Endometrial microvascular endothelial cells (primary cell): ENCODE data around the gene RPS6KA2. TPM values are rescaled to one million over a fixed set of nuclear protein-coding genes. Genes with fewer than 3 reads are reported as not detected.

Experiments
- in situ Hi-C: cut with HindIII; loops from 2 replicates; pipeline ENCODE4 v1.10.0; 2017; ENCODE audit warnings: low sequenced_read_pairs, low pct_unique_long_range_greater_than_20kb; ENCODE audit errors: inconsistent ontology term
- total RNA-seq: library from RNA; depleted of rRNA; stranded (reverse); fragments of >200 nt; gene quantifications from one replicate; pipeline ENCODE4 v1.2.3, GENCODE V29; 2015; ENCODE audit errors: inconsistent ontology term

Gene RPS6KA2
- total RNA-seq, 1 donor from 2014 or later: 35.5 TPM

DNA sequence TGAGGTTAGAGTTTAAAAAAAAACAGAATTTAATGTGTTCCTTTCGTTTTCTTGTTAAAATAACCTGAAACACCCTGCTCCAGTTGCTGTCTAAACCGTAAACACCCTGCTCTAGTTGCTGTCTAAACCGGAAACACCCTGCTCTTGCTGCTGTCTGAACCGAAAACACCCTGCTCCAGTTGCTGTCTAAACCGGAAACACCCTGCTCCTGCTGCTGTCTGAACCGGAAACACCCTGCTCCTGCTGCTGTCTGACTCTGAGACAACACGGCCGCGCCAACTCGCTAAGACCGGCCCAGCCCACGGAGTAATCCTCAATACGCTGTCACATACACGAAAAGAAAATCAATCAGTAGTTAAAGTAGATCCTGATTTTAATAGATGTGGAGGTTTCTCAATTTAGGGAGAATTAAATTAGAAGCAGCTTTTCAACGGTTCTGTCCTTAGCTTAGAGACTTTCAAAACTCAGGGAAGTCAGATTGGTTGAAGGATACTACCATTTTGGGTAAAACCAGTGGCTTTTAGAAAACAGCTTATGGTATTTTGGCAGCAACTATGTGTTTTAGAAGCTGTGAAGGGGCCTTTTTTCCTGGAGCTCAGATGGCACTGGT lies 138.9 kb downstream of the RPS6KA2 start:
- in situ Hi-C loops: no loop called here

- in situ Hi-C loops: no loop called here
Observed at GRCh38 chr6:166487148-166487547, 139.9 kb downstream of the RPS6KA2 start.

DNA sequence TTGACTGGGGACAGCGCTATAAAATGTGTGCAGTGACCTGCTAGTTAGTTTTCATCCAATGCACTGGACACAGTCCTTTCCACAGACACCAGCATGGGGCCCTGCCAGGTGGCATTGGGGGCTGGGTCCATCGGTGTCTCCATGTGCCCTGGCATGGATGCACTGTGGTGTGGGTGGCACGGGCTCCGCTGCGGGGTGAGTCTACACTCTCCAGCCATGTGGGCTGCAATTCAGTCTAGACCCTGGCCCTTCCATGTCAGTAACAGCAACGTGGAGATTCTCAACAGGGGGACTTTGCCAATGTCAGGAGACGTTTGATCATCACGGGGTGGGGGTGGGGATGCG lies 140.5 kb downstream of the RPS6KA2 start:
- in situ Hi-C loops: no loop called here

DNA sequence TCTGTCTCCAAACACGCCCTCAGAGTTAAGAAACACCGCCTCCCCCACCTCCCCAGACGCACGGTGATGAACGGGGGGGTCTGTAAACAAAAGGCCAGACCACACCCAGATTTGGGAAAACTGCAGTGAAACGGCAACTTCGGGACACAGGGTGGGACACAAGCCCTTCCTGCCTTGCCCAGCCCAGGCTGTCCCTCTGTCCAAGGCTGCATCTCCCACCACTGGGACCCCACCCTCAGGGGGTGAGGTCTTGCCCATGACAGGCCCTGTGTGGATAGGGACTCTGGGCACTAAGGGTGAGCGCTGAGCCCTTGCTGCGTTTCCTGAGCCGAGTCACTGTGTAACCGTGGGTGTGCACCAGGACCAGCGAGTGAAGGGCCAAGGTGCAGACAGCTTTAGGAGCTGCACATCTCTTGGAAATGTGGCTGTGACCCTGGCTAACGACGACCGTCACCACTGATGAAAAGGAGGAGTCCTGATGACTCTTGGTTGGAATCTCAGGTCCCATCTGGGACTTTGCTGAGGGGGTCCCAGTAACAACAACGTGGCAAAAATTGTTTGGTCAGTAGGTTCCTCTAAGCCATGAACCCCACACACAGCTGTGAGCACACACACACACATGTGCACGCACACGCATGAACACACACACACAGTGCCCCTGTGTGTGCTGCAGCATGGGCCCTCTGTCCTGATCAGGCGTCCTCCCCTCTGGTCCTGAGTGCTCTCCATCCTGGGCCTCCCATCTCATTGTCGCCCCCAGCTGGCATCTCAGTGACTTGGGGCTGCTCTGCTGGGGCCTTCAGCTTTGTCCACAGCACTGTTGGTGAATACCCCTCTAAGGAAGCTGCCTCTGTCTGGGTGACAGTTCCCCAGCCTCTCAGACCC lies 141.2 kb downstream of the RPS6KA2 start:
- in situ Hi-C loops: no loop called here

- in situ Hi-C loops: no loop called here
Observed at GRCh38 chr6:166484863-166485262, 142.2 kb downstream of the RPS6KA2 start.

DNA sequence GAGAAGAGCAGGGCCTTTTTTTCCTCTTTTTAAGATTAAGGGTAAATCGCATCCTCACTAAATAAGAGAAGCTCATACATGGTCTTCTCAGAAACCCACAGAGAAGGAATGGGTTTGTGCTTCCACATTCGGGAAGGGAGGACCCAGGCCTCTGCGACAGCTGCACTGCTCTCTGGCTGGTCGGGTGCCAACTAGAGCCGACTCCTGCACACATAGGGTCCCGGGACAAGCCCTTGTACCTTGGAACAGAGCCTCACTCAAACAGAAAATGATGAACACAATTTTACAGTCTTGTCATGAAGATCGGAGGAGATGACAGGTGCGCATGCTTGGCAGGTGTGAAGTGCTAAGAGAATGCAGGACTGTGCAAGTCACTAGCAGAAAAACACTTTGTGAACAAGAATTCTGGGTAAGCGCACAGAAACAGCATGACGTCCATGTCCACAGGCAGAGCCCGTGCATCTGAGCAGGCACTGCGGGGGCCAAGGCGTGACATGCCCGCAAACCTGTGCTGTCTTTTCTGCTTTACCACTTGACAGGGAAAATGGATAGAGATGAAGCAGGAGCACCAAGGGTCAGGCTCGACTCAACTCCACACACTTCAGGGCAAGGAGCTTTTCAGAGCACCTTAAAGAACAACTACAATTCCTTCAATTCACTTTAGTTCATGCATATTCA lies 143.3 kb downstream of the RPS6KA2 start:
- in situ Hi-C loops: no loop called here

DNA sequence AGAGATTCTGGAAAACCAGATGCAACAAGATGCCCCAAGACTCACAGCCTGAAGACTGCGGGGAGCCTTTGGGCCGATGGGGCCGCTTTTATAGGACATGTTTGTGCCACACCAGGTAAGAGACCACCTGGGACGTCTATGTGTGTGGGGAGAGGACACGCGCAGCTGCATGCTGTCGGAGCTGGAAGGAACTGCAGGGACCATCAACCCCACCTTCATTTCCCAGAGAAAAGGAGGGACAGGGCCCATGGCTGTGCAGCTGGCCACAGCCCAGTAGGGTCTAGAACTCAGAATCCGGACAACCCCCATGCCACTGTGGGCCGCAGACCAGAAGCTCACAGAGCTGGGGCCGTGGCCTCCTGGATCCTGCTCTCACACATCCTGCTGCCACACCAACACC lies 144.0 kb downstream of the RPS6KA2 start:
- in situ Hi-C loops: no loop called here

GRCh38 chr6:166478782-166479592 lies 148.1 kb downstream of the RPS6KA2 start:
- in situ Hi-C loops: no loop called here

DNA sequence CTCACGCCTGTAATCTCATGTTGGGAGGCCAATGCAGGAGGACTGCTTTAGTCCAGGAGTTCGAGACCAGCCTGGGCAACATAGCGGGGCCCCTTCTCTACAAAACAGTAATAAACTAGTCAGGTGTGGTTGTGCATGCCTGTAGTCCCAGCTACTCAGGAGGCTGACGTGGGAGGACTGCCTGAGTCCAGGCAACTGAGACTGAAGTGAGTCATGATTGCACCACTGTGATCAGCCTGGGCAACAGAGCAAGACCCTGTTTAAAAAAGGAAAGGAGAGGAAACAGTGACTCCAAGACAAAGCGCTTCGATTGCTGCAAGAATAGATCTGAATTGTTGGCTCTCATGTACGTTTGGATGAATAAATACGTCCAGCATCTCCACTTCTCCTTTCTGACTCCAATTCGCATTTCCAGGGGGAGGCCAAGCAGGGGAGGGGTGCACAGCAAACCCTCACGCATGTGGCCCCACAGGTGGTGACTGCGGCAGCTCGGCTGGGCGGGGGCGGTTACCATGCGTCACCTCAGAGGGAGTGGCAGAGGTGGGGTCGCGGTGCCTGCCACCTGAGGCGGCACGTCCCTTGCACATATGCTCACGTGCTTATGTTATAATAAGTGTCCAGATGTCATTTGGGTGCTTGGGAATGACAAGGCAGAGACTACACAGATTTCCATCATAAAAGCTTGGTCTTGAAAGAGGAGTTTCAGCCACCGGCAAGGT lies 149.2 kb downstream of the RPS6KA2 start:
- in situ Hi-C loops: no loop called here

GRCh38 chr6:166476634-166477215 lies 150.3 kb downstream of the RPS6KA2 start:
- in situ Hi-C loops: no loop called here

DNA sequence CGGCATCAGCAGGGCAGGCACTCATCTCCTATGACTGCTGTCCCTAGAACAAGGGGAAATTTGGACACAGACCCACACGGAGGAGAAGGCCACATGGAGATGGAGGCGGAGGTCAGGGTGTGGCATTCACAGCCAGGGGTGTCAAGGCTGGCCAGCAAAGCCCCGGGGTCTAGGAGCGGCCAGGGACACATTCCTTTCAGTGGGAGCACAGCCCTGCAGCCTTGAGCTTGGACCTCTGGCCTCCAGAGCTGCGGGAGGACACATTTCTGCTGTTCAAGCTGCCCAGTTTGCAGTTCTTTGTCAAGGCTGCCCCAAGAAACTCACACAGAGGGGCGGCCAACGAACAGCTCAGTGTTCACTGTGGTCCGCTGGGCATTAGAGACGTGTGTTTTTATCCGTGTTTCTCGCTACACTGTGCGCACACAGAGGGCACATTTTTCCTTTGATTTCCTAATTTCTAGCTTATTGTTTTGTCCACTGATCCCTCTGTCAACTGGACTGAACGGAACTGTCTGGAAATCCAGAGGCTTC lies 150.9 kb downstream of the RPS6KA2 start:
- in situ Hi-C loops: no loop called here

- in situ Hi-C loops: no loop called here
Observed at GRCh38 chr6:166474721-166475565, 152.1 kb downstream of the RPS6KA2 start.

GRCh38 chr6:166473886-166474571 lies 153.0 kb downstream of the RPS6KA2 start:
- in situ Hi-C loops: no loop called here

- in situ Hi-C loops: no loop called here
Observed at GRCh38 chr6:166472636-166473035, 154.4 kb downstream of the RPS6KA2 start.

DNA sequence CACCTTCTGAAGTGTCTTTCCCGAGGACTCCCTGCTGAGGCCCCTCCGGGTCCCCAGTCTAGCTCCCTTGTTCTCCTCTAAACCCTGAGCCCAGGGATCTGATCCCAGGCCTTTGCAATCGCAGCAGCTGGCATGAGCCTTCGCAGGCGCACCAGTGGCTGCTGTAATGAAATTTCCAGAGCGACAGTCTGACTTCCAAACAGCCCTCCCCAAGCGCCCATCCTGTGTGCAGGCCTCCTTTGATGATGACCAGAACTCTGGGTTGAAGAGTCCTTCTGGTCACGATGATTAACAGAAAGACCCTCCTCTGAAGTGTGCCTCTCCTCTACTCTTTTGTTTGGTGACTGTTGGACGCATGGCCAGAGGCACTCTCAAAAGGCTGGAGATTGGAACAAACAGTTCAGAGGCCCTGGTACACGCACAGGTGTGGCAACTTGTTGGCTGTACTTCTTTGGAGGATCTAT lies 155.2 kb downstream of the RPS6KA2 start:
- in situ Hi-C loops: no loop called here

DNA sequence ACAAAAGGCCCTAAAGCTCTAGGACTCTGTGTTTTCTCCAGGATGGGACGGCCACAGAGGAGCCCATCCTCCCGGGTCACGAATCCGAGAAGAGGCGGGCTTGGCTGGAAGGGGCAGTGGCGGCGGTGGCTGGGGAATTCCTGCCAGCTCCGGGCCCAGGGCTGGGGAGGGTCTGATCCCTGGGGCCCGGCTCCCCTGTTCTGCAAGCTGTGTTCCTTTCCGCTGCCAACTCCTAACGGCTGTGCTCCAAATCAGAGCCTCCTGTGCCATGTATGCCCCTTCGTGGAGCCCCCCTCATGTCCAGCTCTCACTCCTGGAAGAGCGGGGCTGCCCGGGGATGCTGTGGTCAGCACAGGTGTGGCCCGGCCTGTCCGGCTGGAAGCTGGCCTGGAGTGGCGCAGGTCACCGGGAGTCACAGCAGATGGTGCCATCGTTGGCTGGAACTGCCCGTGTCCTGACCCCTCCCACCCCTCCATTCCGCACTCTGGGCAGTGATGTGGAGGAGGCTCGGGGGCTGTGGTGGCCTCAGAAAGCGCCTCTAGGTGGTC lies 156.1 kb downstream of the RPS6KA2 start:
- in situ Hi-C loops: no loop called here
